Lower lobe of right lung (tissue), 2 donors: Measurements from ENCODE around the gene MYLK2. TPM values are rescaled to one million over a fixed set of nuclear protein-coding genes. Genes with fewer than 3 reads are reported as not detected.
A peak's percentile ranks its signal among the peaks of the same experiment; 100 is the strongest.

Experiments used
- ATAC-seq, 2 donors: fragments of 200-7000 bp; cut with Tn5 transposase; one replicate each; pipeline ENCODE4 v1.9.1; 2020 to 2022; ENCODE audit warnings: mild to moderate bottlenecking in 2 of 2, moderate library complexity in 2 of 2
- DNase-seq: peaks from one replicate; pipeline ENCODE4 v3.0.0-alpha.2; 2020
- H3K27ac ChIP-seq: fragments of 200-600 bp; one replicate; pipeline ENCODE4 v1.8.0; 2022
- H3K27me3 ChIP-seq: fragments of 200-600 bp; one replicate; pipeline ENCODE4 v1.8.0; 2022; ENCODE audit warnings: low read depth
- H3K36me3 ChIP-seq: fragments of 200-600 bp; one replicate; pipeline ENCODE4 v1.8.0; 2022; ENCODE audit warnings: mild to moderate bottlenecking
- H3K4me1 ChIP-seq: fragments of 200-600 bp; one replicate; pipeline ENCODE4 v1.8.0; 2022
- H3K4me3 ChIP-seq: fragments of 200-600 bp; one replicate; pipeline ENCODE4 v1.8.0; 2022; ENCODE audit warnings: mild to moderate bottlenecking
- H3K9me3 ChIP-seq: fragments of 200-600 bp; one replicate; pipeline ENCODE4 v1.8.0; 2022
- CTCF ChIP-seq: fragments of 200-600 bp; IDR thresholded peaks from one replicate; pipeline ENCODE4 v1.8.0; 2022; ENCODE audit warnings: antibody characterized with exemption, mild to moderate bottlenecking
- intact Hi-C: fragments of 100-400 bp; cut with DNase I; formaldehyde crosslinking; loops from one replicate; pipeline ENCODE4 v1.11.0; 2022
- total RNA-seq: library from RNA; stranded (reverse); fragmentation: NEBNext Ultra II Directional; extraction: Animal tissue kit (Norgen Biotek cat#: 25700); gene quantifications from one replicate; pipeline ENCODE4 v1.2.1, GENCODE V29; 2021
- donor health status: DM: no; HTN: yes; CAD: no; lungs with severe emphysema.

The MYLK2 gene
- total RNA-seq, 1 donor from 2014 or later: not detected

DNA sequence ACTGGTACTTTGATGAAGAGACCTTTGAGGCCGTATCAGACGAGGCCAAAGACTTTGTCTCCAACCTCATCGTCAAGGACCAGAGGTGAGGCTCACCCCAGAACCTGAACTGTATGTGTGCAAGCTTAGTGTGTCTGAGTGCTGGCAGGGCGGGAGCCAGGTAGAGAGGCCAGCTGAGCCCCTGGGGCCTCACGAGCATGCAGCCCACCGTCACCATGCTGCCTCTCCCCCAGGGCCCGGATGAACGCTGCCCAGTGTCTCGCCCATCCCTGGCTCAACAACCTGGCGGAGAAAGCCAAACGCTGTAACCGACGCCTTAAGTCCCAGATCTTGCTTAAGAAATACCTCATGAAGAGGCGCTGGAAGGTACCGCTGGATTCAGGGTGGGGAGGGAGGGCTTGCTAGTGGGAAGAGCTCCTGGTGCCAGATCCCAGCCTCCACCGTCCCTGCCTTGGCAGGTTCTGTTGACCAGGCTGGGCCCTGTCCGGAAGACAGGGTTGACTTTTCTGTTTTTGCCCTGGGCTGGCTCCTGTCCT is 12.7 kb downstream of the MYLK2 start:
- peaks cover 22% of the 10 kb centered on the region for H3K4me1 ChIP-seq
- no peak overlapping the region for H3K4me3 ChIP-seq
- intact Hi-C loops: no loop called here
- H3K9me3 ChIP-seq: no peaks in the 10 kb centered on the region
- DNase-seq (no peak), ATAC-seq (no peak)
- no peak overlapping the region for H3K27ac ChIP-seq
- no peak for TF ChIP-seq CTCF
- no peaks in the 10 kb centered on the region for H3K36me3 ChIP-seq
- H3K27me3 ChIP-seq: peaks cover 4% of the 10 kb centered on the region

GRCh38 chr20:31833130-31833930 is 14.2 kb downstream of the MYLK2 start:
- no peaks in the 10 kb centered on the region for H3K36me3 ChIP-seq
- intact Hi-C loops: no loop called here
- TF ChIP-seq CTCF: peak; percentile 80
- ATAC-seq: peak; percentile 45 to 49
- no peaks in the 10 kb centered on the region for H3K9me3 ChIP-seq
- peaks cover 37% of the 10 kb centered on the region for H3K4me1 ChIP-seq
- DNase-seq: peak; percentile 74
- no peak overlapping the region for H3K27ac ChIP-seq
- no peak overlapping the region for H3K4me3 ChIP-seq
- H3K27me3 ChIP-seq: peaks cover 4% of the 10 kb centered on the region

- no peak overlapping the region for H3K27ac ChIP-seq
- no peaks in the 10 kb centered on the region for H3K36me3 ChIP-seq
- no peak overlapping the region for H3K4me3 ChIP-seq
- peaks cover 39% of the 10 kb centered on the region for H3K4me1 ChIP-seq
- no peak for ATAC-seq
- TF ChIP-seq CTCF: no peak
- DNase-seq: no peak
- H3K27me3 ChIP-seq: peaks cover 4% of the 10 kb centered on the region
- intact Hi-C loops: no loop called here
- H3K9me3 ChIP-seq: no peaks in the 10 kb centered on the region
Measured at GRCh38 chr20:31833931-31834521, 14.9 kb downstream of the MYLK2 start.

DNA sequence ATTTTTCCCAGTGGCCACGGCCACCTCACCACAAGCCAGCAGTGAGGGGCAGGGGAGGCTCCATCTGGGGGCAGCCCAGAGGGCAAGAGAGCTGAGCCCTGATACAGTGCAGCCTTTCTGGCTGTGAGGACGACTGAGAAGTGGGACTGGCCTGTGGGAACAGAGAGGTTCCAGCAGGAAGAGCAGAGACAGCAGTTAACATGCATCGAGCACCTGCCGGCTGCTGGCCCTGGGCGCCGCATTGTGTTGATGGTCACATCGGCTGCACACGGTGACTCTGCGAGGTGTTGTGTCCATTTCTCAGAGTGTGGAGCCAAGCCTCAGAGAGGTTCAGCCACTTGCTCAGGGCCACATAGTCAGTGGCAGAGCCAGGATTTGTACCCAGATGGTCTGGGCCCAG is 16.4 kb downstream of the MYLK2 start:
- no peaks in the 10 kb centered on the region for H3K36me3 ChIP-seq
- no peak for DNase-seq
- intact Hi-C loops: no loop called here
- peaks cover 4% of the 10 kb centered on the region for H3K27me3 ChIP-seq
- H3K27ac ChIP-seq: no peak overlapping the region
- H3K9me3 ChIP-seq: no peaks in the 10 kb centered on the region
- no peak overlapping the region for H3K4me3 ChIP-seq
- no peak for TF ChIP-seq CTCF
- no peak for ATAC-seq
- H3K4me1 ChIP-seq: peaks cover 39% of the 10 kb centered on the region

DNA sequence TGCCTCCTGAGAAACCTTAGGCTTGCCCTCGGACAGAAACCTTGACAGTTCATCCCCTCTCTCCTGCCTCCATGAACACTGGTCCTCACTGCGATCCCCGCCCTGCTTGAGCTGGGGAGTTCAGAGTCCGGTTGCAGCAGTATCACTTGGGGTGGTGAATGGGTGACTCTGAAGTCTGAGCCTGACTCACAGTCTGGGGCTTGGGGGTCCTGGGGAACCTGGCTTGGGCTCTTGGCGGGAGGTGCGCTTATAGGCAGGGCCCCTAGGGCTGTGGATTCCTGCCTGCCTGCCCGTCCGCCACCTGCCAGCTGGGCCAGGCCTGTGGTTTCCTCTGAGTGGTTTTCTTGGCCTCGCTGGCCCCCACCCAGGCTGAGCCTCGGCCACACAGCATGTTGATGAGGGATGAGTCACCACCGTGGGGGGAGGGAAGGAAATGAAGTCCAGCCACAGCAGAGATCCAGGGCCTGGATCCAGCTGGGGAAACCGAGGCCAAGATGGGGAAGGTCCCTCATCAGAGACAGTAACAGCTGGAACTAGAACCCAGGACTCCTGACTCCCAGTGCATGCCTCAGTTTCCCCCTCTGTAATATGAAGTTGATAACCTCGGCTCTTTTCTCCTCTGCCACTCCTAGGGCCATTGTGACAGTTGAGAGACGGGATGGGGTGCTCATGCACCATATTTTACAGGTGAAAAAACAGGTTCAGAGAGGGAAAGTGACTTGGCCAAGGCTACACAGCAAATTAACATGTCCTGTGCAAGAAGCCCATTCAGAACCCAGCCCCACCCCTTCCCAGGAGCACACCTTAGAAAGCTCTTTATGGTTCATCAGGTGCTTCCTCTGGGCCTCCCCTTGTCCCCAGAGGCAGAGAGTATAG is 17.1 kb downstream of the MYLK2 start:
- DNase-seq: peak; percentile 73
- no peak overlapping the region for H3K27ac ChIP-seq
- no peaks in the 10 kb centered on the region for H3K36me3 ChIP-seq
- ATAC-seq: peak; percentile 78 to 85
- intact Hi-C loops: no loop called here
- no peak for TF ChIP-seq CTCF
- H3K4me1 ChIP-seq: peaks cover 39% of the 10 kb centered on the region
- peaks cover 4% of the 10 kb centered on the region for H3K27me3 ChIP-seq
- no peaks in the 10 kb centered on the region for H3K9me3 ChIP-seq
- H3K4me3 ChIP-seq: no peak overlapping the region
